NCI-H2107 (cell line): Measurements from ENCODE around the gene FRRS1.
"Not testable (repeated sequence)": the region's sequence is repeated elsewhere in the genome, so short reads cannot be mapped to it uniquely, and the experiment has no call there.

Experiments used
- DNase-seq: peaks from one replicate; lab custom pipeline; 2025; lab: John Stamatoyannopoulos, UW

FRRS1 gene

GRCh38 chr1:99764909-99765308 is 1.5 kb downstream of the FRRS1 start:
- no peak for DNase-seq

- DNase-seq, result no peak
These were observed 2.0 kb downstream of the FRRS1 start for GRCh38 chr1:99764439-99764838.

DNA sequence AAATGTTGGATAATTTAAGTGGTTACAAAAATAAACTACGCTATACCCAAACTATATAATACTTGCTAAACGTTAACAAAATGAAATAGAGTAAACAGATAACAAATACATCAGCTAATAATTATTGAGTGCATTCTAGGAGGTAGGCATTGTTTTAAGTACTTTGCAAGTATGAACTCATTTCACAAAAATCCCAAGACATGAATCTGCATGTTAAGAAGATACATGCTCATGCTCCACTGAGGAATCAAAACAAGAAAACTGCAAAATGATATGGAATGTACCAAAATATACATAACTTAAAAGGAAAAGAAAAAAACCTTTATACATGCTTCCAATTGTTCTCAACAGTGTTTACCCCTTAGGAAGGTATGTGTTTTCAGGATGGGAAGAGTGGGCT is 2.5 kb downstream of the FRRS1 start:
- DNase-seq, result no peak

- DNase-seq, result no peak
These were observed 4.7 kb downstream of the FRRS1 start for GRCh38 chr1:99761774-99762173.

DNA sequence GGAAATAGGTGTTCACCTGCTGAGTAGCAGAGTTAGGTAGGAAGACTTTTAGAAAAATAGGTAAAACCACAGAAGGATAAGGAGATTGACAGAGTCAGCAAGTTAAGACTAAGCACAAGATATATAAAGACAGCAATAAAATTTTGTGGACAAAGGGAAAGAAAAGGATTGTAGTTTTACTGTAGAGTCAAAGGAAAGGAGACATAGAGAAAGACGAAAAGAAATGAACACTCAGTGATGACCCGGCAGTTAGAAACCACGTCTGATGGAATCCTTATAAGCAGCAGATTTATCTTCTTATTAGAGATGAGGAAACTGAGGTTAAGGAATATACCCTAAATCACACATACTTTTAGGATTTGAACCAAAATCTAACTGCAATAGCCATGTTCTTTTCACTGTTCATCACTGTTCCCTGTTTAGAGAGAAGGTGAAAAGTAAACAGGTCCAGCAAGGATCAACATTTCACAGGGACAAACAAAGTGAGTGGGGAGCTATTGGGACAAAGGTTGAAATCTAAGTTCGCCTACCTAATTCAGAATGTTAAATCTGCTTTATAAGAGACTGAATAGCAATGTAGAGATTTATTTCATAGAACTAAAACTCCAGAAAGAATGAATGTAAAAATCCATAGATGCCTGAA is 6.8 kb downstream of the FRRS1 start:
- DNase-seq, result no peak

DNA sequence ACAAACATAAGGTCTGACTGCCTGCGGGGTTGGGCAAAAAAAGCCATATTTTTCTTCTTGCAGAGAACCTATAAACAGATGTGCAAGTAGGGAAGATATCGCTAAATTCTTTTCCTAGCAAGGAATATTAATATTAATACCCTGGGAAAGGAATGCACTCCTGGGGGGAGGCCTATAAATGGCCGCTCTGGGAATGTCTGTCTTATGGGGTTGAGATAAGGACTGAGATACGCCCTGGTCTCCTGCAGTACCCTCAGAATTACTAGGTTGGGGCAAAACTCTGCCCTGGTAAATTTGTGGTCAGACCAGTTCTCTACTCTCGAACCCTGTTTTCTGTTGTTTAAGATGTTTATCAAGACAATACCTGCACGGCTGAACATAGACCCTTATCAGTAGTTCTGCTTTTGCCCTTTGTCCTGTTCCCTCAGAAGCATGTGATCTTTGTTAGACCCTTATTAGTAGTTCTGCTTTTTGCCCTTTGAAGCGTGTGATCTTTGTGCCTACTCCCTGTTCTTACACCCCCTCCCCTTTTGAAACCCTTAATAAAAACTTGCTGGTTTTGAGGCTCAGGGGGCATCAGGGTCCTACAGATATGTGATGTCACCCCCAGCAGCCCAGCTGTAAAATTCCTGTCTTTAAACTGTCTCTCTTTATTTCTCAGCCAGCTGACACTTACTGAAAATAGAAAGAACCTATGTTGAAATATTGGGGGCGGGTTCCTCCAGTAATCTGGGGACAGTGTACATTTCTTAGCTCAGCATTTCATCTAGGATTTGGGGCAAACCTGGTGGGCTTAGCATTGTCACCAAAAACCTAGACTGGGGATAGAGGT is 7.5 kb downstream of the FRRS1 start:
- not testable (repeated sequence) for DNase-seq

DNA sequence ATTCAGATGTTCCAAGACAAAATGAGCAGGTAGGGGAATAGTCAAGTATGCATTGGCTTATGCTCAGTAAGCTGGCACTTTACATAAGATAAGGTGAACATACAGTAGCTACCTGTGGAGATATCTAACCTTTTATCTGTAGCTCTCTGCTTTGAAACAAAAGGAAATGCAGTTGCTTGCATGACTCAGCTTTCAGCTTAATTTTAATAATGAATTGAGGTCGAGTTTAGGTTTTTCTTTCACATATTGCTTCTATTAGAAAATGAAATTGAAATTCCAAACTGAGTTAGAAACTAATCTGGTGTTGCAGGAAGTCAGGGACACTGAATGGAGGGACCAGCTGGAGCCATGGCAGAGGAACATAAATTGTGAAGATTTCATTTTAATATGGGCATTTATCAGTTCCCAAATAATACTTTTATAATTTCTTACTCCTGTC is 8.3 kb downstream of the FRRS1 start:
- DNase-seq, result no peak

- DNase-seq, result no peak
These were observed 9.8 kb downstream of the FRRS1 start for GRCh38 chr1:99756598-99756997.

- DNase-seq, result no peak
These were observed 10.8 kb downstream of the FRRS1 start for GRCh38 chr1:99755664-99756063.

GRCh38 chr1:99754697-99755096 is 11.7 kb downstream of the FRRS1 start:
- no peak for DNase-seq

DNA sequence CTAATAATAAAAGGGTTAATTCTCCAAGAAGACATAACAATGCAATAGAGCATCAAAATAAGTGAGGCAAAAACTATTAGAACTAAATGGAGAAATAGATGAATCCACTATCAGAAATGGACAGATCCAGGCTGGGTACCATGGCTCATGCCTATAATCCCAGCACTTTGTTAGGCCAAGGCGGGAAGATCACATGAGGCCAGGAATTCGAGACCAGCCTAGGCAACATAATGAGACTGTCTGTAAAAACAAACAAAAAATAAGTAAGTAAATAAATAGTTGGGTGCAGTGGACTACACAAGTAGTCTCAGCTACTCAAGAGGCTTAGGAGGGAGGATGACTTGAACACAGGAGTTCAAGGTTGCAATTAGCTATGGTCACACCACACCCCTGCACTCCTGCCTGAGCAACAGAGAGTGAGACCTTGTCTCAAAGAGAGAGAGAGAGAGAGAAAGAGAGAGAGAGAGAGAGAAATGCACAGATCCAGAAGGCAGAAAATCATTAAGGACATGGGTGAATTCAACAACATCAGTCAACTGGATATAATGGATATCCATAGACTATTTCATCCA is 12.3 kb downstream of the FRRS1 start:
- no peak for DNase-seq

DNA sequence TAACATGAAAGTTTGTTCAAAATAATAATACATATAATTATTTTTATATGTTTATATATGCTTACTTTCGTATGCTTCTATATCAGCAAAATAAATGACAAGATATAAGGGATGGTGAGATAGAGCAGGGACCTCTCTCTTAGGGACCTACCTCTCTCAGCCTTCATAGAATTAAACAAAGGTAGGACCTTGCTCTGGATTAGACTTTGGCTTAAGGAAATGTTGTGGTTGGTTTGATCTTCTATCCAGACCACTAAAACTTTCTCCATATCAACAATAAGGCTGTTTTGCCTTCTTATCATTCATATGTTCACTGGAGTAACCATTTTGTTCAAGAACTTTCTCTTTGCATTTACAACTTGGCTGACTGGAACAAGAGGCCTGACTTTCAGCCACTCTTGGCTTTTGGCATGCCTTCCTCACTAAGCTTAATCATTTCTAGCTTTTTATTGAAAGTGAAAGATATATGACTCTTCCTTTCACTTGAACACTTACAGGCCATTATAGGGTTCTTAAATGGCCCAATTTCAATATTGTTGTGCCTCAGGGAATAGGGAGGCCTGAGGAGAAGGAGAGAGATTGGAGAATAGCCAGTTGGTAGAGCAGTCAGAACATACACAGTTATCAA is 14.4 kb downstream of the FRRS1 start:
- DNase-seq, result no peak

DNA sequence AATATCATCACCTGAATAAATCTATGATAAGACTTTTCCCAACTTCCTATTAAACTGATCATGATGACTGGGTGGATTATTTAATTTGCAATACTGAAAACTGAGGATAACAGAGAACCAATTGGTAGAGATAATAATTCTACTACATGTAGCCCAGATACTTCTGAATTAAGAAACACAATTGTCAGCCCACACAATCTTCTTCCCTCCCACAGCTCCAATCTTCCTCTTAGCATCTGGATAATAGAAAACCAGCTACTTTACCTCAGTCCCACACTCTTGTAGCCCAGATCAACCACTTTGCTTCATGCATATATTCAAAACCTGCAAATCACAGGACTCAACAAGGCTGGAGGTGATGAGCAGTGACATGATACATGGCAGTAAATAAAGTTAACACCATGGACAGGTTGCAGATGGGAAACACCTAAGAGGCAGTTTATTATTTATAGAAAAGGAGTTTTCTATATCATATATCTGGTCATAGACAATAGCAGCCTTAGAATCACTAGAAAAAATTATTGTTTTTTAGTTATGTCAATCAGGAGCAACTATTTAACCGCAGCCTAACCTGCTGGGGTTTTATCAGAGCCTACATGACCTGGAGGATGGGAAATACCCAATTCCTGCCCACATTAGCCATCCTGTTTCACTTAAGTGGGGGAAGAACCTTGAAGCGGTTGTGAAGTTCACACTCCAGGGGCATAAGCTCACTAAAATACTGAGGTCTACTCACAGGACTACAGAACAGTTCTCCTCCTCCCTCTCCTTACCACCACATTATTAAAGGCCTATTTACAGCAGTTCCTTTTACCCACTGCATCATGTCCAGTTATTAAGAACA is 16.7 kb downstream of the FRRS1 start:
- DNase-seq, result no peak

- DNase-seq, result no peak
These were observed 18.0 kb downstream of the FRRS1 start for GRCh38 chr1:99748419-99748818.

DNA sequence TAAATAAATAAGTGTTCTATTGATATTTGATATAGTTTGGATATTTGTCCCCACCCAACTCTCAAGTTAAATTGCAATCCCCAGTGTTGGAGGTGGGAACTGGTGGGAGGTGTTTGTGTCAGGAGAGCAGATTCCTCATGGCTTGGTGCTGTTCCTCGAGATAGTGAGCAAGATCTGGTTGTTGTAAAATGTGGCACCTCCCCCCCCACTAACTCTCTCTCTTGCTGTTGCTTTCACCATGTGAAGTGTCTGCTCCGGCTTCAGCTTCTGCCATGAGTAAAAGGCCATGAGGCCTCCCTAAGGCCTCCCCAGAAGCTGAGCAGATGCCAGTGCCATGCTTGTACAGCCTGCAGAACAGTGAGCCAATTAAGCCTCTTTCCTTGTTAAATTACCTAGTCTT is 20.8 kb downstream of the FRRS1 start:
- DNase-seq, result no peak

DNA sequence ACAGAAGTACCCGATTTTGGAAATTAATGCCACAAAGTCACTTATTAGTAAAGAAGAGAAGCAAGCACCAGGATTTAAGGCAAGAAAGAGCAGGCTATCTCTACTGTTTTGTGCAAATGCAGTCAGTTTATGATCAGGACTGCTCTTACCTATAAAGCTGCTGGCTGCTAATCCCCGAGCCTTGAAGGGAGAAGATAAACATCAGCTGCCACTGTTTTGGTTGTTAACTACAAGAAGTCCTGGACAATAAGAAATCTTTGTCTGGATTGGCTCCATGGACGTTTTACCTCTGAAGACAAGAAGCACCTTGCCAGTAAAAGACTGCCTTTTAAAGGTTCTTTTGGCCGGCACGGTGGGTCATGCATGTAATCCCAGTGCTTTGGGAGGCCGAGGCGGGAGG is 21.4 kb downstream of the FRRS1 start:
- no peak for DNase-seq

DNA sequence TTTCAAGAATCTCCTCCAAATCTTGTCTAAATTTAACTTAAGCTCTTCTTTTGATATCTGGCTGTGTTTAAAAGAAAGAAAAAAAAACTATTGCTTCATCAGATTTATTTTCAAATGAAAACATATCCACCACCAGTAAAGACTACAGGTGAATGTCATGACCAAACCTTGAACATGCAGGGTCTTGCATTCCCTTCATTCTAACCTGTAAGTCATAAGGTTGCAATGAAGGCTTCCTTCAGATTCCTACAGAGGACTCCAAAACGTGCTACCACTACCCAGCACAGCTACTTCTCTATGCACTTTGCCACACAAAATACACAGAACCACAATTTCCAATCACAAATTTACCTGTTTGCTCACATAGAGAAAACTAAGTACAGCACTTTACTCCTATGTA is 26.3 kb downstream of the FRRS1 start:
- no peak for DNase-seq

GRCh38 chr1:99738858-99739465 is 27.5 kb downstream of the FRRS1 start:
- no peak for DNase-seq

GRCh38 chr1:99737016-99737415 is 29.4 kb downstream of the FRRS1 start:
- DNase-seq, result peak; percentile 3

DNA sequence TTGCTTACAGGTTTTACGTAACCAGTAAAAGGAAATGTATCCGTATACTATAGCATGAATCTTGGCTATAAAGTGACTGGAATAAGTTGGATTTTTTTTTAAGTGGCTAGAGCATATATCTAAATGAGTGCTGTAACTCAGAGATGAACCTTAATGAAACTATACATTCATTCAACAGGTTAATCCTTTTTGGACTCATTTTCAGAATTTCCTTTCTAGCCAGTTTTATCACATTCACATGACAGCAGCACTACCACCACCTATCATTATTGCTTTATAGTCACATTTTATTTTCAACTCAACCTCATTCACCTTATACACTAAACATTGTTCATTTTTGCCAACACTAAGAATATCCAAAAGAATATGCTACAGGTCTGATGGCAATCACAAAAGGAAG is 30.6 kb downstream of the FRRS1 start:
- no peak for DNase-seq

- DNase-seq, result no peak
These were observed 35.1 kb downstream of the FRRS1 start for GRCh38 chr1:99731384-99731783.
